HepG2 (cell line): ENCODE results near the gene LRRC34. TPM values are rescaled to one million over a fixed set of nuclear protein-coding genes. Genes with fewer than 3 reads are reported as not detected.

Source experiments
- ATAC-seq: fragments of 200-7000 bp; cut with Tn5 transposase; 3 replicates; pipeline ENCODE4 v1.9.1; 2020; ENCODE audit warnings: mild to moderate bottlenecking, moderate library complexity
- BruUV-seq: library from RNA; stranded (reverse); fragments of 400-500 nt; replicated peaks from 2 replicates; lab custom pipeline; 2021; lab: Mats Ljungman, UMichigan
- CTCF ChIA-PET: fragments of 300-600 bp; formaldehyde crosslinking; extraction: SDS; loops from one replicate; lab custom pipeline; 2021; ENCODE audit warnings: low total read pairs, inconsistent platforms, low intra/inter-chr PET ratio; lab: Yijun Ruan, JAX
- POLR2A ChIA-PET: fragments of 350-600 bp; sonication (Branson Sonifier 250); formaldehyde crosslinking; loops from one replicate; lab custom pipeline; 2020; ENCODE audit warnings: antibody characterized with exemption, inconsistent platforms; lab: Yijun Ruan, JAX
- DNase-seq: peaks from one replicate; pipeline ENCODE4 v3.0.0-alpha.2; 2015; ENCODE audit warnings: low spot score
- FAIRE-seq: peaks from 3 replicates; lab custom pipeline; 2011; peaks lifted over from hg19 to GRCh38; lab: Jason Lieb, UNC
- H2AFZ ChIP-seq: one replicate; pipeline ENCODE4 v1.6.1; 2011; ENCODE audit warnings: low read length, inconsistent platforms
- H3K27ac ChIP-seq: fragments of 300-600 bp; 3 replicates; pipeline ENCODE4 v1.8.0; 2011; ENCODE audit warnings: mixed run types, mild to moderate bottlenecking, mixed read lengths, low read length, inconsistent platforms; ENCODE audit not compliant: insufficient read depth; ENCODE audit errors: extremely low read length
- H3K27me3 ChIP-seq, 2 experiments: fragments of 200-600 bp in 1 of 2; 2 replicates in 1 of 2; 3 replicates in 1 of 2; pipeline versions ENCODE4 v1.6.0 to v1.8.0; 2011; ENCODE audit warnings: low read length in 2 of 2, mild to moderate bottlenecking in 2 of 2, moderate library complexity in 2 of 2, inconsistent platforms in 1 of 2; ENCODE audit not compliant: insufficient read depth in 2 of 2, control insufficient read depth in 1 of 2
- H3K36me3 ChIP-seq, 2 experiments: fragments of 200-600 bp in 1 of 2; replicated peaks in 1 of 2; 2 replicates in 1 of 2; 3 replicates in 1 of 2; pipeline versions ENCODE4 v1.5.1 to v1.8.0; 2011; ENCODE audit warnings: low read length in 2 of 2, inconsistent platforms in 1 of 2; ENCODE audit not compliant: insufficient read depth in 2 of 2, control insufficient read depth in 1 of 2
- H3K4me1 ChIP-seq: 2 replicates; pipeline ENCODE4 v1.5.1; 2012; ENCODE audit warnings: low read length, inconsistent platforms; ENCODE audit not compliant: insufficient read depth
- H3K4me2 ChIP-seq: 2 replicates; pipeline ENCODE4 v1.6.0; 2011; ENCODE audit warnings: low read depth, low read length, inconsistent platforms
- H3K4me3 ChIP-seq, 3 experiments: fragments of 200-600 bp in 1 of 3; sonication (generic), shearing (Covaris generic) in 1 of 3; replicated peaks in 1 of 3; 2 replicates each; pipeline ENCODE4 v1.5.1; 2011 to 2016; ENCODE audit warnings: low read length in 3 of 3, inconsistent platforms in 2 of 3, low read depth in 2 of 3, mild to moderate bottlenecking in 2 of 3, control low read depth in 1 of 3, mixed read lengths in 1 of 3; ENCODE audit not compliant: insufficient read depth in 1 of 3
- H3K79me2 ChIP-seq: one replicate; pipeline ENCODE4 v1.6.1; 2011; ENCODE audit warnings: low read length, inconsistent platforms; ENCODE audit not compliant: insufficient read depth
- H3K9ac ChIP-seq: 2 replicates; pipeline ENCODE4 v1.6.0; 2011; ENCODE audit warnings: mild to moderate bottlenecking, low read depth, low read length, inconsistent platforms; ENCODE audit not compliant: insufficient read depth
- H3K9me3 ChIP-seq: 2 replicates; pipeline ENCODE4 v1.5.1; 2012; ENCODE audit warnings: mild to moderate bottlenecking, low read length
- H4K20me1 ChIP-seq: 2 replicates; pipeline ENCODE4 v1.6.0; 2011; ENCODE audit warnings: inconsistent platforms, mild to moderate bottlenecking, low read length, moderate library complexity; ENCODE audit not compliant: insufficient read depth
- ATF1 ChIP-seq: IDR thresholded peaks from 2 replicates; pipeline ENCODE4 v1.6.1; 2016; ENCODE audit warnings: mild to moderate bottlenecking, control low read depth
- CHD4 ChIP-seq: fragments of 200-600 bp; sonication (generic); IDR thresholded peaks from 2 replicates; pipeline ENCODE4 v1.7.0; 2017; ENCODE audit warnings: mild to moderate bottlenecking, low read length, borderline replicate concordance
- GATA4 ChIP-seq: sonication (generic); IDR thresholded peaks from 2 replicates; pipeline ENCODE4 v1.6.1; 2016; ENCODE audit warnings: antibody characterized with exemption, low read depth, borderline replicate concordance
- HOXA5 ChIP-seq: sonication (generic); formaldehyde crosslinking; IDR thresholded peaks from 2 replicates; pipeline ENCODE4 v1.4.0; 2020; ENCODE audit warnings: missing genetic modification reagents
- KLF11 ChIP-seq: IDR thresholded peaks from 2 replicates; pipeline ENCODE4 v1.6.1; 2016; ENCODE audit warnings: missing compliant biosample characterization
- POLR2AphosphoS5 ChIP-seq: IDR thresholded peaks from 2 replicates; pipeline ENCODE4 v1.6.1; 2012; ENCODE audit warnings: low read depth, low read length
- RAD51 ChIP-seq: fragments of 450-650 bp; IDR thresholded peaks from 2 replicates; pipeline ENCODE4 v1.6.1; 2016; ENCODE audit warnings: borderline replicate concordance
- SRSF9 ChIP-seq: fragments of 200-400 bp; formaldehyde crosslinking; IDR thresholded peaks from 2 replicates; pipeline ENCODE4 v1.6.1; 2018; ENCODE audit warnings: borderline replicate concordance, mild to moderate bottlenecking, low read depth, low read length; ENCODE audit not compliant: insufficient read depth, poor library complexity, severe bottlenecking
- ZNF337 ChIP-seq: sonication (generic); formaldehyde crosslinking; IDR thresholded peaks from 2 replicates; pipeline ENCODE4 v1.5.1; 2020; ENCODE audit warnings: missing genetic modification reagents, low read depth, mild to moderate bottlenecking, borderline replicate concordance
- ZNF496 ChIP-seq: sonication (generic); formaldehyde crosslinking; IDR thresholded peaks from 2 replicates; pipeline ENCODE4 v1.8.1; 2023; ENCODE audit warnings: mild to moderate bottlenecking, moderate library complexity, missing genetic modification reagents; ENCODE audit not compliant: insufficient replicate concordance
- ZNF552 ChIP-seq: sonication (generic); formaldehyde crosslinking; IDR thresholded peaks from 2 replicates; pipeline ENCODE4 v1.9.0; 2022; ENCODE audit warnings: missing genetic modification reagents, mild to moderate bottlenecking, borderline replicate concordance
- ZNF589 ChIP-seq: sonication (generic); formaldehyde crosslinking; conservative IDR thresholded peaks from 2 replicates; pipeline ENCODE4 v1.8.0; 2022; ENCODE audit warnings: mild to moderate bottlenecking, moderate library complexity, missing genetic modification reagents
- ZNF670 ChIP-seq: sonication (generic); formaldehyde crosslinking; IDR thresholded peaks from 2 replicates; pipeline ENCODE4 v1.8.0; 2022; ENCODE audit warnings: mild to moderate bottlenecking, missing genetic modification reagents, borderline replicate concordance
- ZNF7 ChIP-seq: IDR thresholded peaks from 2 replicates; pipeline ENCODE4 v1.6.1; 2016; ENCODE audit warnings: missing biosample characterization, missing genetic modification reagents
- ZNF747 ChIP-seq: sonication (generic); formaldehyde crosslinking; IDR thresholded peaks from 2 replicates; pipeline ENCODE4 v1.8.1; 2023; ENCODE audit warnings: missing genetic modification reagents, mild to moderate bottlenecking, borderline replicate concordance
- ZNF775 ChIP-seq: sonication (generic); formaldehyde crosslinking; IDR thresholded peaks from 2 replicates; pipeline ENCODE4 v1.4.0; 2020; ENCODE audit warnings: missing genetic modification reagents, mild to moderate bottlenecking, moderate library complexity, borderline replicate concordance
- WGBS: methylation state at CpG from one replicate; pipeline ENCODE4 v1.1.6; 2017; ENCODE audit warnings: low lambda C conversion rate; 5-methylcytosine and 5-hydroxymethylcytosine counted together
- in situ Hi-C: cut with HindIII; loops from 2 replicates; pipeline ENCODE4 v1.10.0; 2017; ENCODE audit warnings: low pct_unique_long_range_greater_than_20kb; ENCODE audit not compliant: extremely low pct_ligation_motif_present
- intact Hi-C: fragments of 100-400 bp; cut with micrococcal nuclease; formaldehyde crosslinking; loops from one replicate; pipeline ENCODE4 v1.10.0; 2022; ENCODE audit not compliant: unreplicated experiment
- polyA plus RNA-seq, 8 experiments: library from polyadenylated mRNA; depleted of rRNA in 3 of 8; stranded (reverse) in 7 of 8; unstranded in 1 of 8; fragments of >200 nt; fragmentation: Illumina TruSeq in 4 of 8; extraction: Trizol in 4 of 8; gene quantifications; 2 replicates each; pipeline versions ENCODE4 v1.2.1 to v1.2.3, GENCODE V29; 2011 to 2016; ENCODE audit warnings: low read depth in 4 of 8, missing spikeins in 1 of 8, mixed read lengths in 1 of 8; ENCODE audit not compliant: insufficient read depth in 1 of 8
- total RNA-seq, 5 experiments: library from RNA; depleted of rRNA; stranded (reverse); fragments of >200 nt; fragmentation: Illumina TruSeq; extraction: Trizol; gene quantifications; 2 replicates each; pipeline ENCODE4 v1.2.3, GENCODE V29; 2016; ENCODE audit warnings: low read depth in 1 of 5
- TF ChIP-seq, protein P1 (sequence below): sonication (generic); formaldehyde crosslinking; IDR thresholded peaks from 2 replicates; pipeline ENCODE4 v1.4.0; 2020; ENCODE audit warnings: missing genetic modification reagents
- TF ChIP-seq, protein P2 (sequence below): IDR thresholded peaks from 2 replicates; pipeline ENCODE4 v1.6.1; 2016; ENCODE audit warnings: mild to moderate bottlenecking
- TF ChIP-seq, protein P3 (sequence below): sonication (generic); formaldehyde crosslinking; IDR thresholded peaks from 2 replicates; pipeline ENCODE4 v1.8.0; 2022; ENCODE audit warnings: low read depth, missing genetic modification reagents

The LRRC34 gene
- total and polyA plus RNA-seq, 2 of the 13 experiments (the other 11 are each of a cell fraction or from before 2014, with no cell fraction given) = not detected

DNA sequence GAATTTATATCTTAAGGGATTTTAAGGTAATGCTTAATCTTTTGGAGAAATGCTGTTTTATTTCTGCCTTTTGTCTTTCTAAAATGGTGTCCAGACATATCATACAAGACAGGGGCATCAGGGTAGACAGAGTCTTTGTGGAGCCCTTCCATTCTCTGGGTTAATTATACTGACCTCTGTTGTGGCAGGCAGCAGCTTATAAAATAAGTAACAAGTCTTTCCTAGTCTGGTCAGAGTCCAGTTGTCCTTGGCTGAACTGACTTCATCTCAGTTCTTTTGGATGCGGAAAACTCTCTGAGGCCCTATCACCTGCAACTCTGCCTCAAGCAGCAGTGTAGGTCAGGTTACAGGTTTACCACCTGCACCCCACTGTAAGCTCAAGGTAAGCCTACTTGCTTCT is 20.3 kb downstream of the LRRC34 start:
- Histone ChIP-seq H3K27ac (no peak overlapping the region), H2AFZ (no peak overlapping the region), H3K36me3 (no peaks in the 10 kb centered on the region), H3K9ac (no peak overlapping the region), H3K4me2 (no peak overlapping the region), H3K4me3 (no peak overlapping the region), H3K4me1 (no peaks in the 10 kb centered on the region), H3K79me2 (no peaks in the 10 kb centered on the region), H3K27me3 (no peaks in the 10 kb centered on the region), H4K20me1 (no peaks in the 10 kb centered on the region), H3K9me3 (no peaks in the 10 kb centered on the region)
- FAIRE-seq (no peak), DNase-seq (no peak), ATAC-seq (no peak; the same call in 1 of the 3 replicates)
- ChIA-PET POLR2A (no interaction called here), CTCF (no interaction called here)
- no peak for TF ChIP-seq CHD4
- no peak for TF ChIP-seq GATA4
- no peak for TF ChIP-seq ZNF337 (CRISPR knock-in tag)
- TF ChIP-seq ATF1 (CRISPR knock-in tag) = no peak
- TF ChIP-seq ZNF552 (CRISPR knock-in tag) = no peak
- TF ChIP-seq, protein P1, sequence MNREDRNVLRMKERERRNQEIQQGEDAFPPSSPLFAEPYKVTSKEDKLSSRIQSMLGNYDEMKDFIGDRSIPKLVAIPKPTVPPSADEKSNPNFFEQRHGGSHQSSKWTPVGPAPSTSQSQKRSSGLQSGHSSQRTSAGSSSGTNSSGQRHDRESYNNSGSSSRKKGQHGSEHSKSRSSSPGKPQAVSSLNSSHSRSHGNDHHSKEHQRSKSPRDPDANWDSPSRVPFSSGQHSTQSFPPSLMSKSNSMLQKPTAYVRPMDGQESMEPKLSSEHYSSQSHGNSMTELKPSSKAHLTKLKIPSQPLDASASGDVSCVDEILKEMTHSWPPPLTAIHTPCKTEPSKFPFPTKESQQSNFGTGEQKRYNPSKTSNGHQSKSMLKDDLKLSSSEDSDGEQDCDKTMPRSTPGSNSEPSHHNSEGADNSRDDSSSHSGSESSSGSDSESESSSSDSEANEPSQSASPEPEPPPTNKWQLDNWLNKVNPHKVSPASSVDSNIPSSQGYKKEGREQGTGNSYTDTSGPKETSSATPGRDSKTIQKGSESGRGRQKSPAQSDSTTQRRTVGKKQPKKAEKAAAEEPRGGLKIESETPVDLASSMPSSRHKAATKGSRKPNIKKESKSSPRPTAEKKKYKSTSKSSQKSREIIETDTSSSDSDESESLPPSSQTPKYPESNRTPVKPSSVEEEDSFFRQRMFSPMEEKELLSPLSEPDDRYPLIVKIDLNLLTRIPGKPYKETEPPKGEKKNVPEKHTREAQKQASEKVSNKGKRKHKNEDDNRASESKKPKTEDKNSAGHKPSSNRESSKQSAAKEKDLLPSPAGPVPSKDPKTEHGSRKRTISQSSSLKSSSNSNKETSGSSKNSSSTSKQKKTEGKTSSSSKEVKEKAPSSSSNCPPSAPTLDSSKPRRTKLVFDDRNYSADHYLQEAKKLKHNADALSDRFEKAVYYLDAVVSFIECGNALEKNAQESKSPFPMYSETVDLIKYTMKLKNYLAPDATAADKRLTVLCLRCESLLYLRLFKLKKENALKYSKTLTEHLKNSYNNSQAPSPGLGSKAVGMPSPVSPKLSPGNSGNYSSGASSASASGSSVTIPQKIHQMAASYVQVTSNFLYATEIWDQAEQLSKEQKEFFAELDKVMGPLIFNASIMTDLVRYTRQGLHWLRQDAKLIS (CRISPR knock-in tag) = no peak
- TF ChIP-seq ZNF670 (CRISPR knock-in tag) = no peak
- no peak for TF ChIP-seq ZNF775 (CRISPR knock-in tag)
- no peak for TF ChIP-seq HOXA5 (CRISPR knock-in tag)
- TF ChIP-seq KLF11 = no peak
- TF ChIP-seq, protein P2, sequence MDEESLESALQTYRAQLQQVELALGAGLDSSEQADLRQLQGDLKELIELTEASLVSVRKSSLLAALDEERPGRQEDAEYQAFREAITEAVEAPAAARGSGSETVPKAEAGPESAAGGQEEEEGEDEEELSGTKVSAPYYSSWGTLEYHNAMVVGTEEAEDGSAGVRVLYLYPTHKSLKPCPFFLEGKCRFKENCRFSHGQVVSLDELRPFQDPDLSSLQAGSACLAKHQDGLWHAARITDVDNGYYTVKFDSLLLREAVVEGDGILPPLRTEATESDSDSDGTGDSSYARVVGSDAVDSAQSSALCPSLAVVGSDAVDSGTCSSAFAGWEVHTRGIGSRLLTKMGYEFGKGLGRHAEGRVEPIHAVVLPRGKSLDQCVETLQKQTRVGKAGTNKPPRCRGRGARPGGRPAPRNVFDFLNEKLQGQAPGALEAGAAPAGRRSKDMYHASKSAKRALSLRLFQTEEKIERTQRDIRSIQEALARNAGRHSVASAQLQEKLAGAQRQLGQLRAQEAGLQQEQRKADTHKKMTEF (CRISPR knock-in tag) = no peak
- TF ChIP-seq ZNF496 (CRISPR knock-in tag) = no peak
- no peak for TF ChIP-seq ZNF747
- TF ChIP-seq ZNF7 (CRISPR knock-in tag) = no peak
- TF ChIP-seq POLR2AphosphoS5 = no peak
- no peak for TF ChIP-seq ZNF589 (CRISPR knock-in tag)
- no peak for TF ChIP-seq RAD51
- TF ChIP-seq SRSF9 = no peak
- TF ChIP-seq, protein P3, sequence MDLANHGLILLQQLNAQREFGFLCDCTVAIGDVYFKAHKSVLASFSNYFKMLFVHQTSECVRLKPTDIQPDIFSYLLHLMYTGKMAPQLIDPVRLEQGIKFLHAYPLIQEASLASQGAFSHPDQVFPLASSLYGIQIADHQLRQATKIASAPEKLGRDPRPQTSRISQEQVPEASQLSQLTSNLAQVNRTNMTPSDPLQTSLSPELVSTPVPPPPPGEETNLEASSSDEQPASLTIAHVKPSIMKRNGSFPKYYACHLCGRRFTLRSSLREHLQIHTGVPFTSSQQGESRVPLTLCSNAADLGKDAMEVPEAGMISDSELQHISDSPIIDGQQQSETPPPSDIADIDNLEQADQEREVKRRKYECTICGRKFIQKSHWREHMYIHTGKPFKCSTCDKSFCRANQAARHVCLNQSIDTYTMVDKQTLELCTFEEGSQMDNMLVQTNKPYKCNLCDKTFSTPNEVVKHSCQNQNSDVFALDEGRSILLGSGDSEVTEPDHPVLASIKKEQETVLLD (CRISPR knock-in tag) = no peak
- 100% methylated on average over 1 of the region's 1 CpG for WGBS
- intact Hi-C loops = no loop called here
- no TSS peak for BruUV-seq
- in situ Hi-C loops = no loop called here
